ENCODE results near the gene ZNF593OS.

The ZNF593OS gene

GRCh38 chr1:26125946-26126320 lies 45.7 kb downstream of the ZNF593OS start:
- no peak for FAIRE-seq

- FAIRE-seq, result no peak
Measured at GRCh38 chr1:26125382-26125781, 46.2 kb downstream of the ZNF593OS start.

- FAIRE-seq, result no peak
Measured at GRCh38 chr1:26124418-26125331, 47.0 kb downstream of the ZNF593OS start.

GRCh38 chr1:26122988-26123973 lies 48.4 kb downstream of the ZNF593OS start:
- FAIRE-seq, result peak; percentile 21

GRCh38 chr1:26121854-26122773 lies 49.5 kb downstream of the ZNF593OS start:
- FAIRE-seq, result peak; percentile 87

- FAIRE-seq, result no peak
Measured at GRCh38 chr1:26119892-26120608, 51.6 kb downstream of the ZNF593OS start.
